ENCODE data around the gene HOXD8.

HOXD8 gene

GRCh38 chr2:176109192-176109901 is 20.2 kb upstream of the HOXD8 start:
- Histone ChIP-seq H3K9me2 (replicated peaks; ENCODE audit: insufficient read depth, low read length) (no peaks in the 10 kb centered on the region), H3K27ac (ENCODE audit: low read depth, low read length) (no peak overlapping the region), H3K9me3 (ENCODE audit: insufficient read depth, low read length) (no peaks in the 10 kb centered on the region), H3K36me3 (ENCODE audit: low read length) (no peaks in the 10 kb centered on the region), H3K4me3 (ENCODE audit: insufficient read depth, low read length, poor library complexity, severe bottlenecking) (no peak overlapping the region), H3K9ac (ENCODE audit: low read length) (no peak overlapping the region), H3K27me3 (ENCODE audit: low read length) (no peaks in the 10 kb centered on the region), H4K20me1 (ENCODE audit: low read depth, low read length) (no peaks in the 10 kb centered on the region), H3K4me2 (ENCODE audit: low read depth, low read length, poor library complexity, severe bottlenecking) (no peak overlapping the region), H2AFZ (ENCODE audit: low read depth, low read length, severe bottlenecking) (no peak overlapping the region), H3K79me2 (ENCODE audit: insufficient read depth, low read length) (no peaks in the 10 kb centered on the region), H3F3A (ENCODE audit: insufficient read depth) (no peaks in the 10 kb centered on the region)
- no peak for TF ChIP-seq EZH2phosphoT487 (conservative IDR thresholded peaks at IDR 0.05; ENCODE audit: low read length)
- TF ChIP-seq CTCF (IDR thresholded peaks at IDR 0.05; ENCODE audit: insufficient read depth, low read length, poor library complexity, severe bottlenecking), result no peak

- Histone ChIP-seq H3K4me2 (ENCODE audit: low read depth, low read length, poor library complexity, severe bottlenecking) (no peak overlapping the region), H3F3A (ENCODE audit: insufficient read depth) (no peaks in the 10 kb centered on the region), H3K27ac (ENCODE audit: low read depth, low read length) (no peak overlapping the region), H3K79me2 (ENCODE audit: insufficient read depth, low read length) (no peaks in the 10 kb centered on the region), H3K9me2 (replicated peaks; ENCODE audit: insufficient read depth, low read length) (no peaks in the 10 kb centered on the region), H2AFZ (ENCODE audit: low read depth, low read length, severe bottlenecking) (no peak overlapping the region), H3K27me3 (ENCODE audit: low read length) (no peaks in the 10 kb centered on the region), H3K36me3 (ENCODE audit: low read length) (no peaks in the 10 kb centered on the region), H3K4me3 (ENCODE audit: insufficient read depth, low read length, poor library complexity, severe bottlenecking) (no peak overlapping the region), H3K9ac (ENCODE audit: low read length) (no peak overlapping the region), H3K9me3 (ENCODE audit: insufficient read depth, low read length) (no peaks in the 10 kb centered on the region), H4K20me1 (ENCODE audit: low read depth, low read length) (no peaks in the 10 kb centered on the region)
- TF ChIP-seq CTCF (IDR thresholded peaks at IDR 0.05; ENCODE audit: insufficient read depth, low read length, poor library complexity, severe bottlenecking), result no peak
These were observed 19.6 kb upstream of the HOXD8 start for GRCh38 chr2:176109946-176110345.

DNA sequence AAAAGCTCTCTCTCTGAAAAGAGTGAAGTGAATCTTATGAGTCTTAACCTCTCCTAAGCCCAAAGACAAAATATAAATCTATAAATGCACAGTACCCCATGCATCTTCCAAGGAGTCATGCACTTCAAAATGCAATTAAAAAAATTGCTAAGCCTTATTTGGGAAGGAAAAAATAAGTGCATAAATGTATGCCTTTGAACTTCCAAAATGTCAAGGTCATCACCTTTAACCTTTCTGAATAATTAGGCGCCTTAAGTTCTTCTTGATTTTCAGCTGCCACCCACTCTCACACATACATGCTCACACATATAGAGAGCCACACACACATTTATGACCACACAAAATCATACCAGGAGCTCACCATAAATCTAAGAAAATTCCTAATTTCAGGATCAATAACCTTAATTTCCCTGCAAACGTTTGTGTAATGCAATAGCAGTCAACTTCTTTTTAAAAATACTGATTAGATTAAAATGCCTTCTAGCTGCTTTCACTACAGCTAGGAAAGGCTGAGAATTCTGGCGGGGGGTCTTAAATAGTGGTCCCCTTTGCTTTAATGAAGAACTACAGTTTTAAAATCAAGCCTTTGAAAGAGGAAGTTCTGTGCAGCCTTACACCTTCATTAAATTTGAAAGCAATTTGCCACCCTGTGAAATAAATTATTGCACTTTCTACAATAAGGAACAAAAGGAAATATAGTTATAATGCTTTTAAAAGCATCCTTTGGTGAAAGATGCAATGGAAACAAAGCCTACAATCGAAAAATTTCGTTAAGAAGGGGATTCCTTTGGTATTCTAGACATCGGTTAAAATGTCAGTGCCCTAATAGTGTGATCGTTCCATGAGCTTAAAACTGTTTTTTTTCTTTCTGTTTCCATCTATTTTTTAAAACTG is 18.8 kb upstream of the HOXD8 start:
- Histone ChIP-seq H3K27me3 (ENCODE audit: low read length) (no peaks in the 10 kb centered on the region), H4K20me1 (ENCODE audit: low read depth, low read length) (no peaks in the 10 kb centered on the region), H3K27ac (ENCODE audit: low read depth, low read length) (no peak overlapping the region), H3K9ac (ENCODE audit: low read length) (no peak overlapping the region), H3F3A (ENCODE audit: insufficient read depth) (no peaks in the 10 kb centered on the region), H3K36me3 (ENCODE audit: low read length) (no peaks in the 10 kb centered on the region), H3K4me3 (ENCODE audit: insufficient read depth, low read length, poor library complexity, severe bottlenecking) (no peak overlapping the region), H3K4me2 (ENCODE audit: low read depth, low read length, poor library complexity, severe bottlenecking) (no peak overlapping the region), H3K79me2 (ENCODE audit: insufficient read depth, low read length) (no peaks in the 10 kb centered on the region), H3K9me2 (replicated peaks; ENCODE audit: insufficient read depth, low read length) (no peaks in the 10 kb centered on the region), H3K9me3 (ENCODE audit: insufficient read depth, low read length) (no peaks in the 10 kb centered on the region), H2AFZ (ENCODE audit: low read depth, low read length, severe bottlenecking) (no peak overlapping the region)
- no peak for TF ChIP-seq CTCF (IDR thresholded peaks at IDR 0.05; ENCODE audit: insufficient read depth, low read length, poor library complexity, severe bottlenecking)
- TF ChIP-seq EZH2phosphoT487 (conservative IDR thresholded peaks at IDR 0.05; ENCODE audit: low read length), result no peak
